Uterus (tissue), 2 donors: Measurements from ENCODE around the gene SECTM1.

Source experiments
- CTCF ChIP-seq, 4 experiments: fragments of 200-600 bp in 2 of 4; fragments of 450-650 bp in 2 of 4; sonication (generic) in 2 of 4; IDR thresholded peaks; one replicate each; pipeline ENCODE4 v1.5.1; 2016 to 2019; ENCODE audit warnings: antibody characterized with exemption in 4 of 4, mild to moderate bottlenecking in 2 of 4, moderate library complexity in 1 of 4
- POLR2A ChIP-seq, 2 donors: fragments of 450-650 bp; IDR thresholded peaks; one replicate each; pipeline ENCODE4 v1.6.1; 2016; ENCODE audit warnings: antibody characterized with exemption in 2 of 2, mild to moderate bottlenecking in 1 of 2, moderate library complexity in 1 of 2

- TF ChIP-seq POLR2A (IDR thresholded peaks at IDR 0.05), result no peak
- no peak for TF ChIP-seq CTCF (IDR thresholded peaks at IDR 0.05)
These were observed 17.7 kb upstream of the SECTM1 start for GRCh38 chr17:82351254-82351712.
